Heart left ventricle (tissue), 16 donors: Measurements from ENCODE around the gene GPC3. TPM values are rescaled to one million over a fixed set of nuclear protein-coding genes. Genes with fewer than 3 reads are reported as not detected.

Experiments used
- ATAC-seq, 4 donors: fragments of 200-7000 bp; cut with Tn5 transposase; one replicate each; pipeline ENCODE4 v1.9.1; 2020 to 2022; ENCODE audit warnings: moderate library complexity in 4 of 4, mild to moderate bottlenecking in 3 of 4, moderate number of reproducible peaks in 1 of 4
- DNase-seq, 5 donors: peaks; one replicate each; pipeline ENCODE4 v3.0.0-alpha.2; 2020
- H3K27ac ChIP-seq, 12 donors: fragments of 200-600 bp; sonication (generic) in 4 of 12; one replicate each; pipeline versions ENCODE4 v1.5.0 to v1.8.0; 2016 to 2022; ENCODE audit warnings: mild to moderate bottlenecking in 2 of 12
- H3K27me3 ChIP-seq, 9 donors: fragments of 200-600 bp; sonication (generic) in 2 of 9; one replicate each; pipeline versions ENCODE4 v1.5.1 to v1.8.0; 2016 to 2022; ENCODE audit warnings: mild to moderate bottlenecking in 3 of 9
- H3K36me3 ChIP-seq, 9 donors: fragments of 200-600 bp; sonication (generic) in 2 of 9; one replicate each; pipeline versions ENCODE4 v1.5.0 to v1.8.0; 2018 to 2022; ENCODE audit warnings: mild to moderate bottlenecking in 2 of 9
- H3K4me1 ChIP-seq, 12 donors: fragments of 200-600 bp; sonication (generic) in 4 of 12; one replicate each; pipeline versions ENCODE4 v1.5.0 to v1.8.0; 2016 to 2022; ENCODE audit warnings: mild to moderate bottlenecking in 3 of 12
- H3K4me3 ChIP-seq, 12 donors: fragments of 200-600 bp; sonication (generic) in 4 of 12; one replicate each; pipeline versions ENCODE4 v1.5.0 to v1.8.0; 2017 to 2022; ENCODE audit warnings: mild to moderate bottlenecking in 9 of 12, moderate library complexity in 4 of 12
- H3K9me3 ChIP-seq, 12 donors: fragments of 200-600 bp; sonication (generic) in 4 of 12; one replicate each; pipeline versions ENCODE4 v1.5.0 to v1.8.0; 2016 to 2022; ENCODE audit warnings: mild to moderate bottlenecking in 1 of 12
- POLR2A ChIP-seq, 2 donors: fragments of 450-650 bp; IDR thresholded peaks; one replicate each; pipeline ENCODE4 v1.6.1; 2017; ENCODE audit warnings: antibody characterized with exemption in 2 of 2, mild to moderate bottlenecking in 2 of 2, moderate library complexity in 2 of 2
- WGBS, 4 donors: extraction: QIAGEN DNeasy Blood & Tissue Kit in 2 of 4; methylation state at CpG; one replicate each; pipeline versions ENCODE4 v1.1.5 to v1.1.7; 2013 to 2018; 5-methylcytosine and 5-hydroxymethylcytosine counted together
- intact Hi-C, 10 donors: fragments of 100-400 bp; cut with DNase I; formaldehyde crosslinking; loops; one replicate each; pipeline versions ENCODE4 v1.11.1 to v1.14.2; 2022
- polyA plus RNA-seq, 2 donors: library from polyadenylated mRNA; stranded (reverse); fragments of 200-250 nt; gene quantifications; one replicate each; pipeline ENCODE4 v1.2.3, GENCODE V29; 2013
- total RNA-seq, 9 donors: library from RNA; depleted of rRNA in 2 of 9; stranded (reverse); fragments of >200 nt in 2 of 9; fragmentation: NEBNext Ultra II Directional in 3 of 9; extraction: Animal tissue kit (Norgen Biotek cat#: 25700) in 3 of 9; gene quantifications; one replicate each; pipeline versions ENCODE4 v1.1.0 to v1.2.4, GENCODE V29; 2016 to 2023
- TF ChIP-seq, protein P1 (sequence below), 12 donors: fragments of 200-600 bp; sonication (generic) in 4 of 12; IDR thresholded peaks; one replicate each; pipeline versions ENCODE4 v1.5.0 to v1.8.0; 2018 to 2022; ENCODE audit warnings: antibody characterized with exemption in 12 of 12, mild to moderate bottlenecking in 5 of 12
- donor health status: ischemic (EF 13 %, LVEDD 7.1; RV severe dilation, severe dysfunction).
- donor health status: healthy with polysubstance abuse.
- donor health status: DM: no; HTN: yes; CAD: no.
- donor health status: DM: no; HTN: no; CAD: no.
- donor health status: ischemic (EF 25% LVEDD 6.9; RV normal size, moderate dysfunction).
- donor health status: ischemic (EF 25% LVEDD 5.7; RV mildly dilated, moderate dysfunction).
- donor health status: healthy.
- donor health status: DM: yes; HTN: yes; CAD: no.
- donor health status: ischemic (EF 35%, LVEDD 5.7; RV mildly dilated, moderate dysfunction).
- donor health status: nonischemic (EF 11% LVEDD 7.7; RV severe dilation, severe dysfunction).
- donor health status: DM: yes; HTN: yes; CAD: no.
- donor health status: PGD.
- donor health status: ischemic (EF 29% LVEDD 5.4; RV normal size, mild dysfunction).
- donor health status: nonischemic (EF 23%, LVEDD 6.1; RV moderate dilation, normal function).

GPC3 gene
- total and polyA plus RNA-seq, 11 donors = 0.19 to 16.9 (median 2.8) TPM

DNA sequence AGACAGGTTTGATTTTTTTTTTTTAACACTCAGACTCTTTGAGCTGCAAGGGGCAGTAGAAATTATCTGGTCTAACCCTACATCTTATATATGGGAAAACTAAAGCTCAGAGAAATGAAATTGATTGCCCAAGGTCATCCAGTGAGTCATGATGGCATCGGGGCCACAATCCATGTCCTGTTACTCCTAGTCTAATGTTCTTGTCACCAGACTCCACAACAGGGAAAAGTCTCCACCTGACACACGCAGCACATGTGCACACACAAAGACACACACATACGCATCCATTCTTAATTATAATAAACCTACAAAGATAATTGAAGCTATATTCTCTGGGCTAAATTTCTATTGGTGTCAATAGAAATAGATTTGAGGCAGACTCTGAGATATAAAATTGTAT is 48.4 kb downstream of the GPC3 start:
- TF ChIP-seq POLR2A (IDR thresholded peaks at IDR 0.05) = no peak
- TF ChIP-seq, protein P1, sequence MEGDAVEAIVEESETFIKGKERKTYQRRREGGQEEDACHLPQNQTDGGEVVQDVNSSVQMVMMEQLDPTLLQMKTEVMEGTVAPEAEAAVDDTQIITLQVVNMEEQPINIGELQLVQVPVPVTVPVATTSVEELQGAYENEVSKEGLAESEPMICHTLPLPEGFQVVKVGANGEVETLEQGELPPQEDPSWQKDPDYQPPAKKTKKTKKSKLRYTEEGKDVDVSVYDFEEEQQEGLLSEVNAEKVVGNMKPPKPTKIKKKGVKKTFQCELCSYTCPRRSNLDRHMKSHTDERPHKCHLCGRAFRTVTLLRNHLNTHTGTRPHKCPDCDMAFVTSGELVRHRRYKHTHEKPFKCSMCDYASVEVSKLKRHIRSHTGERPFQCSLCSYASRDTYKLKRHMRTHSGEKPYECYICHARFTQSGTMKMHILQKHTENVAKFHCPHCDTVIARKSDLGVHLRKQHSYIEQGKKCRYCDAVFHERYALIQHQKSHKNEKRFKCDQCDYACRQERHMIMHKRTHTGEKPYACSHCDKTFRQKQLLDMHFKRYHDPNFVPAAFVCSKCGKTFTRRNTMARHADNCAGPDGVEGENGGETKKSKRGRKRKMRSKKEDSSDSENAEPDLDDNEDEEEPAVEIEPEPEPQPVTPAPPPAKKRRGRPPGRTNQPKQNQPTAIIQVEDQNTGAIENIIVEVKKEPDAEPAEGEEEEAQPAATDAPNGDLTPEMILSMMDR (IDR thresholded peaks at IDR 0.05) = no peak
- DNase-seq = no peak
- intact Hi-C loops = no loop called here
- Histone ChIP-seq H3K27me3 (peaks cover 0 to 12% (median 0%) of the 10 kb centered on the region in 9 donors), H3K9me3 (no peaks in the 10 kb centered on the region), H3K27ac (no peak overlapping the region), H3K36me3 (no peaks in the 10 kb centered on the region), H3K4me1 (no peaks in the 10 kb centered on the region), H3K4me3 (no peak overlapping the region)
- 86 to 95% (median 91%) methylated on average over 3 of the region's 3 CpGs for WGBS, 4 donors
- no peak for ATAC-seq

DNA sequence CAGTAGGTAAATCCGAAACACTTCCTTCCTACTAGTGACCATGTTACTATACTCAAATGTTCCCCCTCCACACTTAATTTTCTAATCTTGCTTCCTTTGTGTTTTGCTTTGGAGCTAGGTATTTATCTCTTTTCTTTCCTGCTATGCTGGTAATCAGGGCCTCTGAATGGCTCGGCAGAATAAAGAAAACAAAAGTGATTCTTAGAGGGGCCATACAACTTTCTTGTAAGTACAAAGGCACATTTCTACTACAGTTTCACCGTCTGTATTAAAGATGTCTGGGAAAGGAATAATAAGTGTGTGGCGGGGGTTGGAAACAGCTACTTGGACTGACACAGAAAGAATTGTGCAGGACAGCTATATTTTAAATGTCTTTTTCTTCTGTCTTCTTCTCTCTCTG is 50.3 kb downstream of the GPC3 start:
- no peak for DNase-seq
- no peak overlapping the region for H3K4me3 ChIP-seq
- no peak for ATAC-seq
- intact Hi-C loops = no loop called here
- H3K36me3 ChIP-seq = no peaks in the 10 kb centered on the region
- no peaks in the 10 kb centered on the region for H3K4me1 ChIP-seq
- no peaks in the 10 kb centered on the region for H3K27me3 ChIP-seq
- no peak for TF ChIP-seq POLR2A (IDR thresholded peaks at IDR 0.05)
- TF ChIP-seq, protein P1 (IDR thresholded peaks at IDR 0.05) = no peak
- H3K9me3 ChIP-seq = no peaks in the 10 kb centered on the region
- 47 to 59% (median 56%) methylated on average over 4 of the region's 4 CpGs for WGBS, 4 donors
- no peak overlapping the region for H3K27ac ChIP-seq

DNA sequence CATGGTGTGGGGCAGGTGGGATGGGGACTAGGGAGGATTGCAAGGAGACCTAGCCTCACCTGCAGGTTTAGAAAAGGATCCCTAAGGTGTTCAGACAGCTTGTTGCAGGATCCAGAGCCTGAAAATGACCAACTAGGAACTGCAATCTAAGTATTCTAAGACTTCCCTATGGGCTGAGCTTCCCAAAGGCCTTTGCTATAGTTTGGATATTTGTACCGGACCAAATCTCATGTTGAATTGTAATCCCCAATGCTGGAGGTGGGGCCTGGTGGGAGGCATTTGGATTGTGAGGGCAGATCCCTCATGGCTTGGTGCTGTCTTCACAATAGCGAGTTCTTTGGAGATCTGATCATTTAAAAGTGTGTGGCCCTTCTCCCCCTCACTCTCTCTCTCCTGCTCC is 52.1 kb downstream of the GPC3 start:
- DNase-seq (no peak), ATAC-seq (no peak)
- Histone ChIP-seq H3K9me3 (no peaks in the 10 kb centered on the region), H3K27ac (no peak overlapping the region), H3K27me3 (no peaks in the 10 kb centered on the region), H3K4me3 (no peak overlapping the region), H3K4me1 (no peaks in the 10 kb centered on the region), H3K36me3 (no peaks in the 10 kb centered on the region)
- 75 to 98% (median 89%) methylated on average over 2 of the region's 2 CpGs for WGBS, 4 donors
- intact Hi-C loops = no loop called here
- no peak for TF ChIP-seq POLR2A (IDR thresholded peaks at IDR 0.05)
- TF ChIP-seq, protein P1 (IDR thresholded peaks at IDR 0.05) = no peak

DNA sequence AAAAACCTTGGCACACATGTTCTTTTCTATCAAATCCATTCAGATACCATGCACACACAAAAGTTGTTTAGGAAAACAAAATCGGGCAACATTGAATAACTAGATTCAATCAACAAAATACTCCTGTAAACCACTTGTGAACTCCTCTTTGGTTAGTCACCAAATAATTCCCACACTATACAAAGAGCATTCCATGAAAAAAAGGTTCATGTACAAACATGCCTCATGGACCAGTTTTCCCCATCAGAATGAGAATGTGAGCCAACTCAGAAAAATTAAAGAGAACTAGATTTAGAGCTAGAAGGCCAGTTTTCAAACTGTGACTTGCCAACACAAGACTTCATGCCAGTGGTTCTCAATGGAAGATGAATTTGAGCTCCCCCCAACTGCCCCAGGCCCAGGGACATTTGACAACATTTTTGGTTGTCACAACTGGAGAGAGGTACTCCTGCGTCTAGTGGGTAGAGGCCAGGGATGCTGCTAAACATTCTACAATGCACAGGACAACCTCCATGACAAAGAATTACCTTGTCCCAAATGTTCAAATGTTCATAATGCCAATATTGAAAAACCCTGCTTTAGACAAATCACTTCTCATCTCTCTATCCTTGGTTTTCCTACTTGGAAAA is 55.4 kb downstream of the GPC3 start:
- ATAC-seq (no peak), DNase-seq (no peak)
- intact Hi-C loops = loop anchor here in 1 of 10 donors (10.0 kb wide), 1 partner anchor 135 kb away; no protein-coding TSS in a partner anchor
- Histone ChIP-seq H3K4me1 (no peaks in the 10 kb centered on the region), H3K36me3 (no peaks in the 10 kb centered on the region), H3K4me3 (no peak overlapping the region), H3K9me3 (no peaks in the 10 kb centered on the region), H3K27me3 (peaks cover 0 to 6% (median 0%) of the 10 kb centered on the region in 9 donors), H3K27ac (no peak overlapping the region)
- TF ChIP-seq, protein P1 (IDR thresholded peaks at IDR 0.05) = no peak
- TF ChIP-seq POLR2A (IDR thresholded peaks at IDR 0.05) = no peak
- 82 to 91% (median 84%) methylated on average over 2 of the region's 2 CpGs for WGBS, 4 donors
